Measurements from ENCODE around the gene SLC24A4. TPM values are rescaled to one million over a fixed set of nuclear protein-coding genes. Genes with fewer than 3 reads are reported as not detected.

The SLC24A4 gene
- total and polyA plus RNA-seq, 5 donors from 2014 or later = 0.91 TPM; not detected in 4

GRCh38 chr14:92285311-92285710 lies 37.7 kb upstream of the SLC24A4 start:
- H3K4me1 ChIP-seq (ENCODE audit: control insufficient read depth, insufficient read depth, low read length, poor library complexity, severe bottlenecking) = peaks cover 3% of the 10 kb centered on the region
- peaks cover 0 to 14% (median 5%) of the 10 kb centered on the region in 4 donors for H3K4me1 Mint-ChIP-seq
- ATAC-seq (ENCODE audit: low read depth in 2 of 2) (no peak), DNase-seq (no peak)
- peaks cover 2% of the 10 kb centered on the region for H3K27me3 ChIP-seq (ENCODE audit: control insufficient read depth, insufficient read depth, low read length)
- H3K9me3 Mint-ChIP-seq = no peaks in the 10 kb centered on the region
- no peak overlapping the region for H3K27ac ChIP-seq (ENCODE audit: insufficient read depth, low read length, poor library complexity, severe bottlenecking)
- H3K36me3 Mint-ChIP-seq = no peaks in the 10 kb centered on the region
- H3K27ac Mint-ChIP-seq = no peak overlapping the region
- no peaks in the 10 kb centered on the region for H3K27me3 Mint-ChIP-seq
- no peak overlapping the region for H3K4me3 Mint-ChIP-seq
- H3K36me3 ChIP-seq (ENCODE audit: control insufficient read depth, insufficient read depth, low read length) = no peaks in the 10 kb centered on the region
- no peaks in the 10 kb centered on the region for H3K9me3 ChIP-seq (ENCODE audit: control insufficient read depth in 2 of 2, low read length in 2 of 2)
- no peak overlapping the region for H3K4me3 ChIP-seq (ENCODE audit: low read depth, low read length)

DNA sequence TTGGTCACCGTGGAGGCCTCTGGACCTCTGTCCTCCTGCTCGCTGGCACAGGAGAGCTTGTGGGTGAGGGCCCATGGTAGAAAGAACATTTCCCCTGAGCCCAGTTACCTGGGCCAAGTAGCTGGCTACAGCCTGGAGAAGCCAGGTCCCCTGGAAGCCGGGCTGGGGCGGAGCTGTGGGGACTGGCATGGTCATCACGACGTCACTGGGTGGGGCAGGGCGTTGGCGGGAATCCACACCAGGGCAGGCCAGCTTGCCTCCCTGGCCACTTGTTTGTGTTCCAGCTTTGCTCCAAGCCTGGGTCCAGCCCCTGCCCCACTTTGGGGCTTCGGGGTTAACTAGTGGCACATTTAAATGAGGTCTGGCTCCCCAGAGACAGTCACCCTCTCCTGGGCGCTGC lies 35.0 kb upstream of the SLC24A4 start:
- ATAC-seq (ENCODE audit: low read depth in 2 of 2) = no peak
- H3K27ac ChIP-seq (ENCODE audit: insufficient read depth, low read length, poor library complexity, severe bottlenecking) = no peak overlapping the region
- peaks cover 16% of the 10 kb centered on the region for H3K27me3 Mint-ChIP-seq
- no peaks in the 10 kb centered on the region for H3K9me3 ChIP-seq (ENCODE audit: control insufficient read depth in 2 of 2, low read length in 2 of 2)
- no peak overlapping the region for H3K27ac Mint-ChIP-seq
- DNase-seq = no peak
- peaks cover 7% of the 10 kb centered on the region for H3K27me3 ChIP-seq (ENCODE audit: control insufficient read depth, insufficient read depth, low read length)
- H3K4me3 ChIP-seq (ENCODE audit: low read depth, low read length) = no peak overlapping the region
- no peak overlapping the region for H3K4me3 Mint-ChIP-seq
- no peaks in the 10 kb centered on the region for H3K4me1 Mint-ChIP-seq
- H3K9me3 Mint-ChIP-seq = no peaks in the 10 kb centered on the region
- H3K36me3 Mint-ChIP-seq = no peaks in the 10 kb centered on the region
- H3K36me3 ChIP-seq (ENCODE audit: control insufficient read depth, insufficient read depth, low read length) = no peaks in the 10 kb centered on the region
- H3K4me1 ChIP-seq (ENCODE audit: control insufficient read depth, insufficient read depth, low read length, poor library complexity, severe bottlenecking) = no peaks in the 10 kb centered on the region

DNA sequence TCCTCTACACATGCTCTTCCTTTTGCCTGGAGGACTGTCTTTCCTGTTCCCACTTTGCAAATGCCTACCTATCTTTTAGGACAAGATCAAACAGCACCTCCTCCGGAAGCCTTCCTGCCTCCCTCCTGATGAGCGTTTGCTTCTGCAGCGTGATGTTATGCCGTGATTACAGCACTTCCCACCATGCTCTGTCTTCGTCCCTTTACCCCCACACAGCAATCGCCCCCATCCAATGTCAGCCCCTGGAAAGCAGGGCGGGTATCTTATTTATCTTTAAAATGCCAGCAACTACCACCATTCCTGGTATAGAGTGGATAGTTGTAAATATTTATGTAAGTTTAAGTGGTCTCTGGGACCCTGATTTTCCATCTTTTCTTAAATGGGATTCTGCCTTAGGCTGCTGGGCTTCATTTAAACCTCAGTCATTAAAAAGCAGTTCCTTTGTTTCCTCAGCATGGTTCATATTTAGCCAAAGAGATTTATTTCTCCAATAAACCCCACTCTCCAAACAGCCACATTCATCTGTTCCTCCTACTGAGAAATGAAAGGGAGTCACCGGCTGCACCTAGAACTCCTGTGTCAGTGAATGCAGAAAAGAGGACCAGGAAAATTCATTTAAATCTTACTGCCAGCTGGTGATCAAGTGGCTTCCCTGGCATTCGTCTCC lies 33.8 kb upstream of the SLC24A4 start:
- no peak overlapping the region for H3K27ac Mint-ChIP-seq
- no peaks in the 10 kb centered on the region for H3K4me1 Mint-ChIP-seq
- no peak overlapping the region for H3K27ac ChIP-seq (ENCODE audit: insufficient read depth, low read length, poor library complexity, severe bottlenecking)
- no peak overlapping the region for H3K4me3 ChIP-seq (ENCODE audit: low read depth, low read length)
- peaks cover 7% of the 10 kb centered on the region for H3K27me3 ChIP-seq (ENCODE audit: control insufficient read depth, insufficient read depth, low read length)
- peaks cover 22% of the 10 kb centered on the region for H3K27me3 Mint-ChIP-seq
- H3K36me3 ChIP-seq (ENCODE audit: control insufficient read depth, insufficient read depth, low read length) = no peaks in the 10 kb centered on the region
- no peaks in the 10 kb centered on the region for H3K9me3 ChIP-seq (ENCODE audit: control insufficient read depth in 2 of 2, low read length in 2 of 2)
- H3K36me3 Mint-ChIP-seq = no peaks in the 10 kb centered on the region
- H3K4me1 ChIP-seq (ENCODE audit: control insufficient read depth, insufficient read depth, low read length, poor library complexity, severe bottlenecking) = no peaks in the 10 kb centered on the region
- H3K4me3 Mint-ChIP-seq = no peak overlapping the region
- ATAC-seq (ENCODE audit: low read depth in 2 of 2) (no peak), DNase-seq (no peak)
- H3K9me3 Mint-ChIP-seq = peaks cover 0 to 3% (median 0%) of the 10 kb centered on the region in 7 donors

GRCh38 chr14:92292673-92293072 lies 30.3 kb upstream of the SLC24A4 start:
- Mint-ChIP-seq H3K27ac (no peak overlapping the region), H3K4me1 (no peaks in the 10 kb centered on the region), H3K27me3 (peaks cover 38% of the 10 kb centered on the region), H3K4me3 (no peak overlapping the region), H3K9me3 (peaks cover 0 to 3% (median 0%) of the 10 kb centered on the region in 7 donors), H3K36me3 (no peaks in the 10 kb centered on the region)
- H3K9me3 ChIP-seq (ENCODE audit: control insufficient read depth in 2 of 2, low read length in 2 of 2) = no peaks in the 10 kb centered on the region
- H3K36me3 ChIP-seq (ENCODE audit: control insufficient read depth, insufficient read depth, low read length) = no peaks in the 10 kb centered on the region
- no peak for ATAC-seq (ENCODE audit: low read depth in 2 of 2)
- H3K4me1 ChIP-seq (ENCODE audit: control insufficient read depth, insufficient read depth, low read length, poor library complexity, severe bottlenecking) = no peaks in the 10 kb centered on the region
- no peak overlapping the region for H3K27ac ChIP-seq (ENCODE audit: insufficient read depth, low read length, poor library complexity, severe bottlenecking)
- no peak overlapping the region for H3K4me3 ChIP-seq (ENCODE audit: low read depth, low read length)
- H3K27me3 ChIP-seq (ENCODE audit: control insufficient read depth, insufficient read depth, low read length) = peaks cover 7% of the 10 kb centered on the region
- DNase-seq = no peak

DNA sequence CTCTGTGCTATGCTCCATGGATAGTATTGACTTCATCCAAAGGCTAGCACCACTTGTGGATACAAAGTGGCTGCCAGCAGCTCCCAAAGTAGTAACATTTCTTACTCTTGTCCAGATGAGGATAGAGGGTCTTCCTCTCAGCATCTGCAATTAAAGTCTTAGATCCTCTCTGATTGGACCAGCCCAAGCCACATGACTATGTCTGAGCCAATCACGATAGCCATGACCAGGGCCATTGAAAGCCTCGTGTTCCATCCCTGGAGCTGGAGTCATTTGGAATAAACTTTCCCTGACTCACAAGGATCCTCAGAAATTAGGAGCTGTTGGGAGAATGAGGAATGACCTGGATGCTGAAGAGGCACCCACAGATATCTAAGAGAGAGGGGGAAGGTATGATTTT lies 28.5 kb upstream of the SLC24A4 start:
- DNase-seq = no peak
- no peaks in the 10 kb centered on the region for H3K9me3 ChIP-seq (ENCODE audit: control insufficient read depth in 2 of 2, low read length in 2 of 2)
- no peaks in the 10 kb centered on the region for H3K36me3 Mint-ChIP-seq
- peaks cover 7% of the 10 kb centered on the region for H3K27me3 ChIP-seq (ENCODE audit: control insufficient read depth, insufficient read depth, low read length)
- H3K4me1 ChIP-seq (ENCODE audit: control insufficient read depth, insufficient read depth, low read length, poor library complexity, severe bottlenecking) = no peaks in the 10 kb centered on the region
- no peaks in the 10 kb centered on the region for H3K4me1 Mint-ChIP-seq
- H3K4me3 ChIP-seq (ENCODE audit: low read depth, low read length) = no peak overlapping the region
- no peak overlapping the region for H3K27ac ChIP-seq (ENCODE audit: insufficient read depth, low read length, poor library complexity, severe bottlenecking)
- H3K27ac Mint-ChIP-seq = no peak overlapping the region
- ATAC-seq (ENCODE audit: low read depth in 2 of 2) = no peak
- H3K36me3 ChIP-seq (ENCODE audit: control insufficient read depth, insufficient read depth, low read length) = no peaks in the 10 kb centered on the region
- no peak overlapping the region for H3K4me3 Mint-ChIP-seq
- H3K9me3 Mint-ChIP-seq = peaks cover 0 to 3% (median 0%) of the 10 kb centered on the region in 7 donors
- peaks cover 42% of the 10 kb centered on the region for H3K27me3 Mint-ChIP-seq

- Mint-ChIP-seq H3K9me3 (peaks cover 0 to 3% (median 0%) of the 10 kb centered on the region in 7 donors), H3K27me3 (peaks cover 41% of the 10 kb centered on the region), H3K4me1 (peaks cover 0 to 5% (median 0%) of the 10 kb centered on the region in 4 donors), H3K4me3 (no peak overlapping the region), H3K36me3 (no peaks in the 10 kb centered on the region), H3K27ac (no peak overlapping the region)
- no peak overlapping the region for H3K27ac ChIP-seq (ENCODE audit: insufficient read depth, low read length, poor library complexity, severe bottlenecking)
- no peak for DNase-seq
- H3K4me3 ChIP-seq (ENCODE audit: low read depth, low read length) = no peak overlapping the region
- no peak for ATAC-seq (ENCODE audit: low read depth in 2 of 2)
- no peaks in the 10 kb centered on the region for H3K36me3 ChIP-seq (ENCODE audit: control insufficient read depth, insufficient read depth, low read length)
- no peaks in the 10 kb centered on the region for H3K4me1 ChIP-seq (ENCODE audit: control insufficient read depth, insufficient read depth, low read length, poor library complexity, severe bottlenecking)
- no peaks in the 10 kb centered on the region for H3K9me3 ChIP-seq (ENCODE audit: control insufficient read depth in 2 of 2, low read length in 2 of 2)
- H3K27me3 ChIP-seq (ENCODE audit: control insufficient read depth, insufficient read depth, low read length) = peaks cover 4% of the 10 kb centered on the region
Observed at GRCh38 chr14:92297818-92298595, 25.0 kb upstream of the SLC24A4 start.

- DNase-seq = no peak
- Mint-ChIP-seq H3K27ac (no peak overlapping the region), H3K27me3 (peaks cover 33% of the 10 kb centered on the region), H3K9me3 (peaks cover 0 to 2% (median 0%) of the 10 kb centered on the region in 7 donors), H3K4me1 (peaks cover 0 to 5% (median 0%) of the 10 kb centered on the region in 4 donors), H3K36me3 (no peaks in the 10 kb centered on the region), H3K4me3 (no peak overlapping the region)
- Histone ChIP-seq H3K27me3 (ENCODE audit: control insufficient read depth, insufficient read depth, low read length) (peaks cover 4% of the 10 kb centered on the region), H3K4me1 (ENCODE audit: control insufficient read depth, insufficient read depth, low read length, poor library complexity, severe bottlenecking) (no peaks in the 10 kb centered on the region), H3K27ac (ENCODE audit: insufficient read depth, low read length, poor library complexity, severe bottlenecking) (no peak overlapping the region), H3K4me3 (ENCODE audit: low read depth, low read length) (no peak overlapping the region), H3K36me3 (ENCODE audit: control insufficient read depth, insufficient read depth, low read length) (no peaks in the 10 kb centered on the region), H3K9me3 (ENCODE audit: control insufficient read depth in 2 of 2, low read length in 2 of 2) (no peaks in the 10 kb centered on the region)
- ATAC-seq (ENCODE audit: low read depth in 2 of 2) = no peak
Observed at GRCh38 chr14:92302481-92302880, 20.5 kb upstream of the SLC24A4 start.
